Suppressor macrophage treated with lipopolysaccharide for 4 hours (primary cell): ENCODE measurements around the gene SPCS2.

Source experiments
- DNase-seq: peaks from one replicate; pipeline ENCODE4 v3.0.0-alpha.2; 2020

The SPCS2 gene

GRCh38 chr11:74948898-74949752 is at the start of gene SPCS2, which contains the start of gene XRRA1:
SPCS2 (plus strand) TSS chr11:74949266; CDS start chr11:74949286, 20 bp downstream.
XRRA1 (minus strand) TSS chr11:74949091; CDS start chr11:74940878, 8,213 bp downstream.
- peak; percentile 99 for DNase-seq

GRCh38 chr11:74902342-74902741 is 46.7 kb upstream of the SPCS2 start:
- DNase-seq = no peak

- no peak for DNase-seq
Measured at GRCh38 chr11:74905326-74905725, 43.7 kb upstream of the SPCS2 start.

- no peak for DNase-seq
Measured at GRCh38 chr11:74909385-74909784, 39.7 kb upstream of the SPCS2 start.

- DNase-seq = no peak
Measured at GRCh38 chr11:74909812-74910211, 39.3 kb upstream of the SPCS2 start.

- DNase-seq = no peak
Measured at GRCh38 chr11:74923125-74923524, 25.9 kb upstream of the SPCS2 start.

- DNase-seq = no peak
Measured at GRCh38 chr11:74925281-74925680, 23.8 kb upstream of the SPCS2 start.

GRCh38 chr11:74926304-74927030 is 22.6 kb upstream of the SPCS2 start:
- DNase-seq = no peak

GRCh38 chr11:74927496-74927895 is 21.6 kb upstream of the SPCS2 start:
- no peak for DNase-seq

GRCh38 chr11:74929431-74930363 is 19.4 kb upstream of the SPCS2 start:
- DNase-seq = peak; percentile 95

- DNase-seq = no peak
Measured at GRCh38 chr11:74932169-74932568, 16.9 kb upstream of the SPCS2 start.

- no peak for DNase-seq
Measured at GRCh38 chr11:74932797-74933196, 16.3 kb upstream of the SPCS2 start.

- DNase-seq = no peak
Measured at GRCh38 chr11:74933765-74934164, 15.3 kb upstream of the SPCS2 start.

GRCh38 chr11:74935285-74935684 is 13.8 kb upstream of the SPCS2 start:
- no peak for DNase-seq

GRCh38 chr11:74936087-74936486 is 13.0 kb upstream of the SPCS2 start:
- no peak for DNase-seq

GRCh38 chr11:74936976-74937375 is 12.1 kb upstream of the SPCS2 start:
- no peak for DNase-seq

- no peak for DNase-seq
Measured at GRCh38 chr11:74937696-74938475, 11.2 kb upstream of the SPCS2 start.

- DNase-seq = no peak
Measured at GRCh38 chr11:74941492-74941891, 7.6 kb upstream of the SPCS2 start.

- no peak for DNase-seq
Measured at GRCh38 chr11:74942073-74942759, 6.8 kb upstream of the SPCS2 start.

- DNase-seq = peak; percentile 14
Measured at GRCh38 chr11:74948546-74948897, 544 bp upstream of the SPCS2 start.

- DNase-seq = no peak
Measured at GRCh38 chr11:74949753-74950137, 679 bp downstream of the SPCS2 start.
